DOHH2 (cell line): ENCODE measurements around the gene PKDCC.

Experiments used
- EZH2phosphoT487 ChIP-seq: fragments of 200-600 bp; sonication (generic); IDR thresholded peaks from 2 replicates; pipeline ENCODE4 v1.6.1; 2017; ENCODE audit warnings: borderline replicate concordance, mild to moderate bottlenecking, antibody characterized with exemption, low read length, moderate library complexity, mixed read lengths
- TF ChIP-seq, protein P1 (sequence below): fragments of 200-600 bp; sonication (generic); IDR thresholded peaks from one replicate; pipeline ENCODE4 v1.5.1; 2014; ENCODE audit warnings: antibody characterized with exemption, mild to moderate bottlenecking, low read depth, low read length; ENCODE audit not compliant: poor library complexity, severe bottlenecking

DNA sequence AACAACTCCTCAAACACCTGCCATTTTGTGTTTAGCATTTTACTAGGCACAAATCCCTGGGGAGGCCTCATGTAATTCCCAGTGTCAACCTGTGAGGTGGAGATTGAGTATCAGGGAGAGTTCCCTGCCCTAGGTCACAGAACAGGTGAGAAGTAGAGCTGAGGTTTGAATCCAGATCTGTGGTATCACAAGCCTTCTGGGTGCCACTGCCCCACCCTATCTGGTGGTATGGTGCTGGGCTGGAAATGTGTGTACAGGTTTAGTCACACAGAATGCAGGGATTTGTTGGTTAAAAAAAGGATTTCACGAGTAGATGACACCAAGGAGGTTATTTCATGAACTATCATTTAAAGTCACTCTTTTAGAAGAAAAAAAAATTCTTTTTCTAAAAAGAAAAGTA lies 35.7 kb upstream of the PKDCC start:
- TF ChIP-seq, protein P1, sequence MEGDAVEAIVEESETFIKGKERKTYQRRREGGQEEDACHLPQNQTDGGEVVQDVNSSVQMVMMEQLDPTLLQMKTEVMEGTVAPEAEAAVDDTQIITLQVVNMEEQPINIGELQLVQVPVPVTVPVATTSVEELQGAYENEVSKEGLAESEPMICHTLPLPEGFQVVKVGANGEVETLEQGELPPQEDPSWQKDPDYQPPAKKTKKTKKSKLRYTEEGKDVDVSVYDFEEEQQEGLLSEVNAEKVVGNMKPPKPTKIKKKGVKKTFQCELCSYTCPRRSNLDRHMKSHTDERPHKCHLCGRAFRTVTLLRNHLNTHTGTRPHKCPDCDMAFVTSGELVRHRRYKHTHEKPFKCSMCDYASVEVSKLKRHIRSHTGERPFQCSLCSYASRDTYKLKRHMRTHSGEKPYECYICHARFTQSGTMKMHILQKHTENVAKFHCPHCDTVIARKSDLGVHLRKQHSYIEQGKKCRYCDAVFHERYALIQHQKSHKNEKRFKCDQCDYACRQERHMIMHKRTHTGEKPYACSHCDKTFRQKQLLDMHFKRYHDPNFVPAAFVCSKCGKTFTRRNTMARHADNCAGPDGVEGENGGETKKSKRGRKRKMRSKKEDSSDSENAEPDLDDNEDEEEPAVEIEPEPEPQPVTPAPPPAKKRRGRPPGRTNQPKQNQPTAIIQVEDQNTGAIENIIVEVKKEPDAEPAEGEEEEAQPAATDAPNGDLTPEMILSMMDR: no peak
- TF ChIP-seq EZH2phosphoT487: no peak
